ENCODE results near the gene MYH15.

DNA sequence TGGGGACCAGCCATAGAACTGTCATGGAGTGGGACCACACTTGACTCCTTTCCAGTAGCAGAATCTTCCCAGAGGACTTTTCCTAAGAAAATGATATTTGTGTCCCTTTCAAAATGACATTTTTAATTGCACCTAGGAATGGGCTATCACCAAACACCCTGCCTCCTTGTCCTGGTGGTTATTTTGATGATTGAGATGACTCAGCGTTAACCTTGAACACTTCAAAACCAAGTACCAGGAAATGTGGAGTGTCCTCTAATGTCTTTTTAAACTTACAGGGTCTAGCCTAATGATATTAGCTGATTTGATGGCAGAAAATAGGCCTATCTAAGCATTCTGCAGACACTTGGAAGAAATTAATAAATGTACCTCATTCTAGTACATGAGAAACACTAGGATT, 123.3 kb downstream of the MYH15 start:
- TF ChIP-seq, protein P1, sequence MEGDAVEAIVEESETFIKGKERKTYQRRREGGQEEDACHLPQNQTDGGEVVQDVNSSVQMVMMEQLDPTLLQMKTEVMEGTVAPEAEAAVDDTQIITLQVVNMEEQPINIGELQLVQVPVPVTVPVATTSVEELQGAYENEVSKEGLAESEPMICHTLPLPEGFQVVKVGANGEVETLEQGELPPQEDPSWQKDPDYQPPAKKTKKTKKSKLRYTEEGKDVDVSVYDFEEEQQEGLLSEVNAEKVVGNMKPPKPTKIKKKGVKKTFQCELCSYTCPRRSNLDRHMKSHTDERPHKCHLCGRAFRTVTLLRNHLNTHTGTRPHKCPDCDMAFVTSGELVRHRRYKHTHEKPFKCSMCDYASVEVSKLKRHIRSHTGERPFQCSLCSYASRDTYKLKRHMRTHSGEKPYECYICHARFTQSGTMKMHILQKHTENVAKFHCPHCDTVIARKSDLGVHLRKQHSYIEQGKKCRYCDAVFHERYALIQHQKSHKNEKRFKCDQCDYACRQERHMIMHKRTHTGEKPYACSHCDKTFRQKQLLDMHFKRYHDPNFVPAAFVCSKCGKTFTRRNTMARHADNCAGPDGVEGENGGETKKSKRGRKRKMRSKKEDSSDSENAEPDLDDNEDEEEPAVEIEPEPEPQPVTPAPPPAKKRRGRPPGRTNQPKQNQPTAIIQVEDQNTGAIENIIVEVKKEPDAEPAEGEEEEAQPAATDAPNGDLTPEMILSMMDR (IDR thresholded peaks at IDR 0.05 in 4 of 5, conservative IDR thresholded peaks at IDR 0.05 in 1 of 5): no peak
- no peak for TF ChIP-seq POLR2A (IDR thresholded peaks at IDR 0.05)

Measured in gastrocnemius medialis (tissue), 4 donors.